ENCODE results near the gene MGST1. TPM values are rescaled to one million over a fixed set of nuclear protein-coding genes. Genes with fewer than 3 reads are reported as not detected.

The MGST1 gene
- total and polyA plus RNA-seq, 7 donors = 9.3 to 33.6 (median 17.8) TPM

DNA sequence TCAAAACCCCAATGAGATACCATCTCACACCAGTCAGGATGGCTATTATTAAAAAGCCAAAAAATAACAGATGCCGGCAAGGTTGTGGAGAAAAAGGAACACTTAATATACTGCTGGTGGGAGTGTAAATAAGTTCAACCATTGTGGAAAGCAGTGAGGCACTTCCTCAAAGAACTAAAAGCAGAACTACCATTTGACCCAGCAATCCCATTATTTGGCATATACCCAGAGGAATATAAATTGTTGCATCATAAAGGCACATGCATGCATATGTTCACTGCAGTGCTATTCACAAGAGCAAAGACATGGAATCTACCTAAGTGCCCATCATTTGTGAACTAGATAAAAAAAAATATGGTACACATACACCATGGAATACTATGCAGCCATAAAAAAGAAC, 59.9 kb downstream of the MGST1 start:
- H3K27me3 ChIP-seq (ENCODE audit: insufficient read depth in 3 of 3, low read length in 2 of 3) = no peaks in the 10 kb centered on the region
- H3K4me1 ChIP-seq = no peaks in the 10 kb centered on the region
- no peak overlapping the region for H3K4me3 ChIP-seq
- no peak overlapping the region for H3K27ac ChIP-seq
- DNase-seq (no peak), ATAC-seq (no peak)
- WGBS, 3 donors = 91 to 100% (median 93%) methylated on average over 1 of the region's 1 CpG
- no peaks in the 10 kb centered on the region for H3K9me3 ChIP-seq
- TF ChIP-seq, protein P1, sequence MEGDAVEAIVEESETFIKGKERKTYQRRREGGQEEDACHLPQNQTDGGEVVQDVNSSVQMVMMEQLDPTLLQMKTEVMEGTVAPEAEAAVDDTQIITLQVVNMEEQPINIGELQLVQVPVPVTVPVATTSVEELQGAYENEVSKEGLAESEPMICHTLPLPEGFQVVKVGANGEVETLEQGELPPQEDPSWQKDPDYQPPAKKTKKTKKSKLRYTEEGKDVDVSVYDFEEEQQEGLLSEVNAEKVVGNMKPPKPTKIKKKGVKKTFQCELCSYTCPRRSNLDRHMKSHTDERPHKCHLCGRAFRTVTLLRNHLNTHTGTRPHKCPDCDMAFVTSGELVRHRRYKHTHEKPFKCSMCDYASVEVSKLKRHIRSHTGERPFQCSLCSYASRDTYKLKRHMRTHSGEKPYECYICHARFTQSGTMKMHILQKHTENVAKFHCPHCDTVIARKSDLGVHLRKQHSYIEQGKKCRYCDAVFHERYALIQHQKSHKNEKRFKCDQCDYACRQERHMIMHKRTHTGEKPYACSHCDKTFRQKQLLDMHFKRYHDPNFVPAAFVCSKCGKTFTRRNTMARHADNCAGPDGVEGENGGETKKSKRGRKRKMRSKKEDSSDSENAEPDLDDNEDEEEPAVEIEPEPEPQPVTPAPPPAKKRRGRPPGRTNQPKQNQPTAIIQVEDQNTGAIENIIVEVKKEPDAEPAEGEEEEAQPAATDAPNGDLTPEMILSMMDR (IDR thresholded peaks at IDR 0.05) = no peak
- no peaks in the 10 kb centered on the region for H3K36me3 ChIP-seq (ENCODE audit: insufficient read depth in 1 of 2, low read depth in 1 of 2)
- intact Hi-C loops (cut with DNase I) = no loop called here

Other genes starting within 250 kb of the MGST1 start
- gene SLC15A5, start 70.0 kb upstream of the MGST1 start, total RNA-seq = not detected
- not detected for gene SLC15A5, start 70.0 kb upstream of the MGST1 start, polyA plus RNA-seq